NB4 (cell line): ENCODE results near the gene BRD7.

Experiments
- CTCF ChIP-seq: IDR thresholded peaks from one replicate; pipeline ENCODE4 v1.5.1; 2012; ENCODE audit warnings: low read depth, low read length
- MAX ChIP-seq: IDR thresholded peaks from 2 replicates; pipeline ENCODE4 v1.6.1; 2011; ENCODE audit warnings: low read depth, low read length
- MYC ChIP-seq: IDR thresholded peaks from 2 replicates; pipeline ENCODE4 v1.6.1; 2011; ENCODE audit warnings: low read depth, low read length
- POLR2A ChIP-seq: IDR thresholded peaks from 2 replicates; pipeline ENCODE4 v1.6.1; 2011; ENCODE audit warnings: mild to moderate bottlenecking; ENCODE audit not compliant: insufficient read length; ENCODE audit errors: extremely low read depth

GRCh38 chr16:50408001-50408561 lies 39.3 kb upstream of the BRD7 start:
- TF ChIP-seq POLR2A (no peak), CTCF (no peak), MAX (no peak), MYC (no peak)
